Measurements from ENCODE around the gene VAV1. TPM values are rescaled to one million over a fixed set of nuclear protein-coding genes. Genes with fewer than 3 reads are reported as not detected.
A peak's percentile ranks its signal among the peaks of the same experiment; 100 is the strongest.
"Not testable (repeated sequence)": the region's sequence is repeated elsewhere in the genome, so short reads cannot be mapped to it uniquely, and the experiment has no call there.

The VAV1 gene
- total RNA-seq, 2 experiments from 2014 or later, result 105 to 107 TPM

DNA sequence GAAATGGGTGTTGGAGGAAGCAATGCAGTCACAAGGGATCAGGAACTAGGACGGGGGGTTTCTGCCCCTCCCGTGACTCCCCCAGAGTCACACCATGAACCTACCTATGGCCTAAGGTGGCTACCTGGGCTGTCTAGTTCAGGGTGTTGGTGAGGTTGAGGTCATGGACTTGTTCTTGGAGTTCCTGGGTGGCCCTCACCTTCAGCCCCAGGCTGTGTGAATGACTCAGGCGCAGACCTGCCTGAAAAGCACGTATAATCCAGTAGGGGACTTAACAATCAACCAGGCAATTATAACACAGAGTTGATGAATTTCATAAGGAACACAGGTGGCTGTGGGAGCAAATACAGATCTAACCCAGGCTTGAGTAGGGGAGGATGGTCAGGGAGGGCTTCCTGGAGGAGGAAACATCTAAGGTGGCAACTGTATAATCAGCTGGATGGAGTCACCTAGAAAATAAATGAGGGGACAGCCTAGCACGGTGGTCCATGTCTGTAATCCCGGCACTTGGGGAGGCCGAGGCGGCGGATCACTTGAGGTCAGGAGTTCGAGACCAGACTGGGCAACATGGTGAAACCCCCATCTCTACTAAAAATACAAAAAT is 89.3 kb downstream of the VAV1 start:
- CTCF ChIA-PET, result interaction anchor here (0.7 to 6.0 kb wide), 6 partner anchors 10 to 344 kb away, joined by 3 to 126 read pairs (median 5); partner anchors contain the start of genes GPR108, SH2D3A and ZNF557
- H3K27ac Mint-ChIP-seq, result peak overlapping the region; percentile 23
- peaks cover 16% of the 10 kb centered on the region for H3K4me1 Mint-ChIP-seq
- DNase-seq, result no peak
- H3K27me3 Mint-ChIP-seq, result no peaks in the 10 kb centered on the region
- H3K4me3 Mint-ChIP-seq, result no peak overlapping the region
- POLR2A ChIA-PET, result interaction anchor here (0.8 to 6.0 kb wide), 3 partner anchors 61 to 345 kb away, joined by 3 to 44 read pairs (median 14); partner anchors contain the start of genes GPR108 and TRIP10
- H3K9me3 Mint-ChIP-seq, result no peaks in the 10 kb centered on the region
- H3K36me3 Mint-ChIP-seq (ENCODE audit: low read depth), result peaks cover 8% of the 10 kb centered on the region

DNA sequence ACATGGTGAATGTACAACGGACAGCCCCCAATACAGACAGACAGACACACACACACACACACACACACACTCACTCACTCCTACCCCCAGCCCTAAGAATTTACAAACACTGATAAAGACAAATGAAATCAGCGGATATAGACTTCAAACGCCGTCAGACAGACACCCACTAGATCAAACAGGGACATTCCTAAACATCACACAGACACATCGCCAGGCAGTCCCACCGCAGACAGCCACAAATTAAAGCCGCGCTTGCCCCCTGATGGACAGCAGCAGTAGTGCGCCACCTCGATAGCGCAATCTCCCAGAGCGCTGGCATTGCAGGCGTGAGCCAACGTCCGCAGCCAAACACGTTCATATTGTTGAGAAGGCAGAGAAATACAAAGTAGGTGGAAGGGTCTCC is 90.2 kb downstream of the VAV1 start:
- Mint-ChIP-seq H3K9me3 (no peaks in the 10 kb centered on the region), H3K4me1 (peaks cover 16% of the 10 kb centered on the region), H3K4me3 (peak overlapping the region; percentile 77), H3K27ac (peak overlapping the region; percentile 67), H3K27me3 (no peaks in the 10 kb centered on the region), H3K36me3 (ENCODE audit: low read depth) (no peaks in the 10 kb centered on the region)
- ChIA-PET CTCF (interaction anchor here (0.7 to 6.0 kb wide), 20 partner anchors 11 to 345 kb away, joined by 3 to 126 read pairs (median 4); partner anchors contain the start of genes GPR108, SH2D3A, VAV1 and ZNF557), POLR2A (interaction anchor here (0.8 to 6.0 kb wide), 6 partner anchors 62 to 381 kb away, joined by 3 to 44 read pairs (median 8); partner anchors contain the start of genes DENND1C, GPR108, TRIP10 and VAV1)
- DNase-seq, result peak; percentile 92

DNA sequence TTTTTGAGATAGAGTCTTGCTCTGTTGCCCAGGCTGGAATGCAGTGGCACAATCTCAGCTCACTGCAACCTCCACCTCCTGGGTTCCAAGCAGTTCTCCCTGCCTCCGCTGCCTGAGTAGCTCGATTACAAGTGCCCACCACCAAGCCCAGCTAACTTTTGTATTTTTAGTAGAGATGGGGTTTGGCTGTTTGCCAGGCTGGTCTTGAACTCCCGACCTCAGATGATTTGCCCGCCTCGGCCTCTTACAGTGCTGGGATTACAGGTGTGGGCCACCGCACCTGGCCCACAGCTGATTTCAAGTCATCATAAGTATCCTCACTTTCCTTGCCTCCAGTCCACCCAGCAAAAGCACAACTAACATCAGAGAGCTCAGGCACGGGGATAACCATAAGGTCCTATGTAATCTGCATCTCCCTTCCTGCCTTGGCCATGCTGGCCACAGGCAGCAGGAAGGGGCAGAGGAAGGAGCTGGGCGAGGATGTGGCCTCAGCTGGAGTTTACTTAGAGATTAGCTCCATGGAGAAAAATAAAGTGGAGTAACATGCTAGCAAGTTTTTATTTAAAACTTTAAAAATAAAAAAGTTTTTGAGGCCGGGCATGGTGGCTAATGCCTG is 91.9 kb downstream of the VAV1 start:
- POLR2A ChIA-PET, result interaction anchor here (1.1 to 6.0 kb wide), 7 partner anchors 92 to 383 kb away, joined by 3 to 44 read pairs (median 5); partner anchors contain the start of genes DENND1C, GPR108, TRIP10 and VAV1
- peaks cover 16% of the 10 kb centered on the region for H3K4me1 Mint-ChIP-seq
- no peaks in the 10 kb centered on the region for H3K27me3 Mint-ChIP-seq
- no peak overlapping the region for H3K27ac Mint-ChIP-seq
- no peaks in the 10 kb centered on the region for H3K9me3 Mint-ChIP-seq
- H3K4me3 Mint-ChIP-seq, result no peak overlapping the region
- no peaks in the 10 kb centered on the region for H3K36me3 Mint-ChIP-seq (ENCODE audit: low read depth)
- CTCF ChIA-PET, result interaction anchor here (0.8 to 6.0 kb wide), 21 partner anchors 26 to 440 kb away, joined by 3 to 126 read pairs (median 5); partner anchors contain the start of genes GPR108, KHSRP and VAV1
- no peak for DNase-seq

DNA sequence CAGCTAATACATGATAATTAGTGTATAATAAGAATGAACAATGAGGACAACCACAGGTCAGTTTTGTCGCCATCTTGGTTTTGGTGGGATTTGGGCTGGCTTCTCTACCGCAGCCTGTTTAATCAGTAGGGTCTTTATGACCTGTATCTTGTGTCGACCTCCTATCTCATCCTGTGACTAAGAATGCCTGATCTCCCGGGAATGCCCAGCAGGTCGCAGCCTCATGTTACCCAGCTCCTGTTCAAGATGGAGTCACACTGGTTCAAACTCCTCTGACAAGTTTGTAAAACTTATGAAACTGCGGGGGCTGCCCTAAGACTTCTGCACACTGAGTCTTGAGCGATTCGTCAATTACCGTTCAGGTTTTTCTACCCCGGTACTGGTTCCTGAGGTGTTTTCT is 93.3 kb downstream of the VAV1 start:
- no peaks in the 10 kb centered on the region for H3K36me3 Mint-ChIP-seq (ENCODE audit: low read depth)
- CTCF ChIA-PET, result interaction anchor here (1.5 to 6.0 kb wide), 3 partner anchors 93 to 190 kb away, joined by 3 to 126 read pairs (median 3); partner anchors contain the start of genes GPR108 and VAV1
- H3K4me3 Mint-ChIP-seq, result no peak overlapping the region
- H3K27me3 Mint-ChIP-seq, result no peaks in the 10 kb centered on the region
- POLR2A ChIA-PET, result interaction anchor here (0.6 kb wide), 1 partner anchor 341 kb away, joined by 3 read pairs; no protein-coding TSS in a partner anchor
- no peak for DNase-seq
- H3K9me3 Mint-ChIP-seq, result no peaks in the 10 kb centered on the region
- H3K4me1 Mint-ChIP-seq, result peaks cover 16% of the 10 kb centered on the region
- no peak overlapping the region for H3K27ac Mint-ChIP-seq

DNA sequence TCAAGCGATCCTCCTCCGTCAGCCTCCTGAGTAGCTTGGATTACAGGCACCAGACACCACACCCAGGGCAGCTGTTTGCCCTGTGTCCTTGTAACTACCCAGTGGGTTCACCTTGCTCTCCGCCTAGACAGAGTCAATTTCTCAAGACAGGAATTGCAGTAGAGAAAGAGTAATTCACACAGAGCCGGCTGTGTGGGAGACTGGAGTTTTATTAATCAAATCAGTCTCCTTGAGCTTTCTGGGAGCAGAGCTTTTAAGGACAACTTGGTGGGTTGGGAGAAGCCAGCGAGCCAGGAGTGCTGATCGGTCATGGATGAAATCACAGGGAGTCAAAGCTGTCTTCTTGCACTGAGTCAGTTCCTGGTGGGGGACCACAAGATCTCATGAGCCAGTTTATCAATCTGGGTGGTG is 94.2 kb downstream of the VAV1 start:
- Mint-ChIP-seq H3K9me3 (no peaks in the 10 kb centered on the region), H3K27me3 (no peaks in the 10 kb centered on the region), H3K36me3 (ENCODE audit: low read depth) (peaks cover 3% of the 10 kb centered on the region), H3K27ac (no peak overlapping the region), H3K4me3 (no peak overlapping the region), H3K4me1 (peaks cover 12% of the 10 kb centered on the region)
- ChIA-PET POLR2A (interaction anchor here (1.2 kb wide), 1 partner anchor 131 kb away, joined by 3 read pairs; no protein-coding TSS in a partner anchor), CTCF (interaction anchor here (0.6 to 1.8 kb wide), 3 partner anchors 17 to 191 kb away, joined by 3 read pairs; partner anchors contain the start of gene VAV1)
- DNase-seq, result no peak

DNA sequence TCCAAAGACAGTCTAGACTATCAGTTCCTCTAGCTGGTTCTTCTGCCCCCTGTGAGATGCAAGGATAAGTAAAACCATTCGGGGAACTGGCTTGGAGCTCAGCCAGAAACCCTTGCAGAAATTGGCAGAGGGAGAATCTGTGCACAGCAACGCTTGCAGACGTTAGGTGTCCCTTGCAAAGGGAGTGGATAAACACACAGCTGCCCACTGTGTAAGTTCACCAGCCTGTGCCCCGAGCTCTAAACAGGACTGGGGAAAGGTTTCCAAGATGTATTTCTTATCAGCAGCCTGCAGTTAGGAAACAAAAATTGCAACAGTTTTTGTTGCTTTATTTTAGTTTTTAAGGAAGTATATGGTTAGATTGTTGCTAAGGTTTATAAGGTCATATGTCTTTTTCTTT is 95.8 kb downstream of the VAV1 start:
- no peaks in the 10 kb centered on the region for H3K27me3 Mint-ChIP-seq
- peaks cover 3% of the 10 kb centered on the region for H3K36me3 Mint-ChIP-seq (ENCODE audit: low read depth)
- H3K4me1 Mint-ChIP-seq, result peaks cover 4% of the 10 kb centered on the region
- H3K9me3 Mint-ChIP-seq, result no peaks in the 10 kb centered on the region
- H3K27ac Mint-ChIP-seq, result no peak overlapping the region
- ChIA-PET POLR2A (no interaction called here), CTCF (interaction anchor here (0.6 to 1.6 kb wide), 2 partner anchors 121 to 130 kb away, joined by 3 to 4 read pairs; no protein-coding TSS in a partner anchor)
- DNase-seq, result no peak
- no peak overlapping the region for H3K4me3 Mint-ChIP-seq

DNA sequence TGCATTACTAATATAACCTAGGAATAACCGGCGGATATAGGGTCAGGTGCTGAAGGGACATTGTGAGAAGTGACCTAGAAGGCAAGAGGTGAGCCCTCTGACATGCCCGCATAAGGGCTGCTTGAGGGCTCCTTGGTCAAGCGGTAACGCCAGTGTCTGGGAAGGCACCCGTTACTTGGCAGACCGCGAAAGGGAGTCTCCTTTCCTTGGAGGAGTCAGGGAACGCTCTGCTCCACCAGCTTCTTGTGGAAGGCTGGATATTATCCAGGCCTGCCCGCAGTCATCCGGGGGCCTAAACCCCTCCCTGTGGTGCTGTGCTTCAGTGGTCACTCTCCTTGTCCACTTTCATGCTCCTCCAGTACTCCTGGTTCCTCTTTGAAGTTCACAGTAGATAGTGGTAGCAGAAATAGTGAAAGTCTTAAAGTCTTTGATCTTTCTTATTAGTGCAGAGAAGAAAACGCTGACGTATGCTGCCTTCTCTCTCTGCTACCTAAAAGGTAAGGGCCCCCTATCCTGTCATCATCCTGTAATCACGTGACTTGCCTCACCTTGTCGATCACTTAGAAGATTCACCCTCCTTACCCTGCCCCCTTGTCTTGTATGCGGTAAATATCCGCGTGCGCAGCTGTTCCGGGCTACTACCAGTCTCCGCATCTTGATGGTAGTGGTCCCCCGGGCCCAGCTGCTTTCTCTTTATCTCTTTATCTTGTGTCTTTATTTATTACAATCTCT is 96.8 kb downstream of the VAV1 start:
- H3K4me3 Mint-ChIP-seq; DNase-seq; H3K9me3 Mint-ChIP-seq; H3K27ac Mint-ChIP-seq; H3K27me3 Mint-ChIP-seq; POLR2A ChIA-PET; H3K4me1 Mint-ChIP-seq; H3K36me3 Mint-ChIP-seq (ENCODE audit: low read depth): not testable (repeated sequence)
- CTCF ChIA-PET, result interaction anchor here (1.6 kb wide), 1 partner anchor 131 kb away, joined by 4 read pairs; no protein-coding TSS in a partner anchor

DNA sequence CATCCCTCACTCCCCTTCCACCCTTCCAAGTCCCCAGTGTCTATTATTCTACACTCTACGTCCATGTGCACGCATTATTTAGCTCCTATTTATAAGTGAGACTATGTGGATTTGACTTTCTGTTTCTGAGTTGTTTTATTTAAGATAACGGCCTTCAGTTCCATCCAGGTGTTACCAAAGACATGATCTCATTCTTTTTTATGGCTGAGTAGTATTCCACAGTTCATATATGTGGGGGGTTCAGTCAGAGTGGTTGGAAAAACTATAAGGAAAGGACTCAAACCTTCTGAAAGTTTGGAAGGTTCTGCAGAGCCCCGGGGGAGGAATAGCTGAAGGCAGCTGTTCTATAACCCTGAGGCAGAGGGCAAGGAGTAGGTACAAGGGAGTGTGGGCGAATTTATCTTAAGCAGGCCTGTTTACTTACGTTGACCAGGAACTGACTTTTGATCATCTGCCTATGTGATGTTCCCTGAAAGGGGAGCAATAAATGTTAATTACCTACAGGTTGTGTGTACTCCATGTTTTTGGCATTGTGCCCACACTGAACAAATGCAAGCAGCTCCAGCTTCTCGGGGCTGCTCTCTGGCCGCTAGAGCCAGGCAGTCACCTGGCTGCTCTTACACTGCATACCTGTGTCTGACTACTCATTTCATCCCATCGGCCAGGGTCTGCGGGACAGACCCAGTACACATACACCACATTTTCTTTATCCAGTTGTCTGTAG is 101.4 kb downstream of the VAV1 start:
- POLR2A ChIA-PET, result no interaction called here

DNA sequence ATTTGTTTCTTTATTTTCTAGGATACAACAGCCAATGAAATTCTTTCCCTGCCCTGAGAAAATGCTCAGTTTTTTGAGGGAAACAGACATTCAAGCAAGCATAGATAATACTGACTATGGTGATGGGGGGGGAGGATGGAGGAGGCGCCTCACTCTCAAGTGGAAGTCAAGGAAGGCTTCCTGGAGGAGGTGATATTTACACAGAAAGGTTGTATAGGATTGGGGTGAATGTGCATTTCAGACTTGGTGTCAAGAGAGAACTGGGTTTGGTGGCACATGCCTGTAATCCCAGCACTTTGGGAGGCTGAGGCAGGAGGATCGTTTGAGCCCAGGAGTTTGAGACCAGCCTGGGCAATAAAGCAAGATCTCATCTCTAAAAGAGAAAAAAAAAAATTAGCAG is 102.7 kb downstream of the VAV1 start:
- Mint-ChIP-seq H3K27ac (no peak overlapping the region), H3K9me3 (no peaks in the 10 kb centered on the region), H3K27me3 (no peaks in the 10 kb centered on the region), H3K4me3 (no peak overlapping the region), H3K4me1 (no peaks in the 10 kb centered on the region), H3K36me3 (ENCODE audit: low read depth) (peaks cover 3% of the 10 kb centered on the region)
- ChIA-PET CTCF (interaction anchor here (1.2 to 1.3 kb wide), 2 partner anchors 10 to 12 kb away, joined by 3 read pairs; no protein-coding TSS in a partner anchor), POLR2A (no interaction called here)
- DNase-seq, result no peak

More for the DNA sequence above, 101.4 kb downstream of the VAV1 start:
- no peak overlapping the region for H3K4me3 Mint-ChIP-seq
- no peak for DNase-seq
- H3K27me3 Mint-ChIP-seq, result no peaks in the 10 kb centered on the region
- H3K4me1 Mint-ChIP-seq, result no peaks in the 10 kb centered on the region
- CTCF ChIA-PET, result no interaction called here
- H3K9me3 Mint-ChIP-seq, result no peaks in the 10 kb centered on the region
- H3K27ac Mint-ChIP-seq, result no peak overlapping the region
- H3K36me3 Mint-ChIP-seq (ENCODE audit: low read depth), result peaks cover 3% of the 10 kb centered on the region

DNA sequence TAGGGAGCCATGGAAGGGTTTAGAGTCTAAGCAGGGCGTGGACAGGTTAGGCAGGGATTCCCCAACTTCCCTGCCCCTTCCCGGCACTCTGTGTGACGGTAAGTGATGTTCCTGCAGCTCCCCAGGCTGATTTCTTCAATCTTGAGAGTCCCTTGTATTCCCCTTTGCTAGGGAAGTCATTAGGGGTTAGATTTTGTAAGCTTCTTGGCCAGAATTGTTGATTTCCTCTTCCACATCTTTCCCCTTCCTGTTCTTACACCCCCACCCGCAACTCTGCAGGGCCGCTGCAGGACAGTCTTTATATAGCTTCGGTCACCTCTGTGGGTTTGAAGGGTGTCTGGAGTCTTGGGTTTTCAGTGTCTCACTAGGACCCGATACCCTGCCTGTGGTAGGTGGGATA is 104.2 kb downstream of the VAV1 start:
- H3K4me1 Mint-ChIP-seq, result no peaks in the 10 kb centered on the region
- ChIA-PET CTCF (no interaction called here), POLR2A (no interaction called here)
- DNase-seq, result no peak
- no peaks in the 10 kb centered on the region for H3K27me3 Mint-ChIP-seq
- no peak overlapping the region for H3K4me3 Mint-ChIP-seq
- H3K36me3 Mint-ChIP-seq (ENCODE audit: low read depth), result no peaks in the 10 kb centered on the region
- no peaks in the 10 kb centered on the region for H3K9me3 Mint-ChIP-seq
- no peak overlapping the region for H3K27ac Mint-ChIP-seq

DNA sequence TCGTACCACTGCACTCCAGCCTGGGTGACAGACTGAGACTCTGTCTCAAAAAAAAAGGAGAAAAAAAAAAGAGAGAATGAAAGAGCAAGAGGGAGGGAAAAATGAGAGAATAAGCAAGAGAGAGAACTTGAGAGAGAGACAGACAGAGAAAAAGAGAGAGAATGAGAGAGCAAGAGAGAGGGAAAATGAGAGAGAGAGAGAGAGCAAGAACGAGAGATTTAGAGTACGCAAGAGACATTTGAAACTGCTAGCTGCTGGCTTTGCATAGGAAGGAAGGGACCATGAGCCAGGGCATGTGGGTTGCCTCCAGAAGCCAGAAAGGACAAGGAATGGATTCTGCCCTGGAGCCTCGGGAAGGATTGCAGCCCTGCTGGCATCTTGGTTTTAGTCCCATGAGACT is 105.3 kb downstream of the VAV1 start:
- DNase-seq, result no peak
- POLR2A ChIA-PET, result no interaction called here
- Mint-ChIP-seq H3K4me1 (no peaks in the 10 kb centered on the region), H3K36me3 (ENCODE audit: low read depth) (no peaks in the 10 kb centered on the region), H3K27ac (no peak overlapping the region), H3K27me3 (no peaks in the 10 kb centered on the region), H3K4me3 (no peak overlapping the region), H3K9me3 (no peaks in the 10 kb centered on the region)
- CTCF ChIA-PET, result no interaction called here

DNA sequence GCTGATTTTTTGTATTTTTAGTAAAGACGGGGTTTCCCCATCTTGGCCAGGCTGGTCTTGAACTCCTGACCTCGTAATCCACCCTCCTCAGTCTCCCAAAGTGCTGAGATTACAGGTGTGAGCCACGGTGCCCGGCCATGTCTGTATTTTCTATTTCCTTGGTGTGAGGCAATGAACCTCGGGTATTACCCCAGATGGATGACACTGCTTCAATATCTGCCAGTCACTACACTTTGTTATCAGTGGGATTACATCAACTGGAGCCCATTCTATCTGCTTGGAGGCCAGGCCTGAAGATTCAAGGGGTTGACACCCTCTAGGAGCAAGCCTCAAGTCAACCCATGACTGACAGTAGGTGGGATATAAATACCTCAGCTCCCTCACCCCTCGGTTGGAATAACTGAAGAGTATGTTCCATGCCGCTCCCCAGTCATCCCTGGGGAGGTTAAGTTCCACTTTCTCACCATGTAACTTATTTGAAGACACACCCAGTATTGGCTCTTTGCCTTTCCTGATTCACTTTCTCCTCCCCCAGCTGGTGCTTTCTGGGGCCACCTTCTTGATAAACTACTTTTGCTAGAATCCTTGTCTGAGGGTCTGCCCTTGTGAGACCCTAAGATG is 113.9 kb downstream of the VAV1 start:
- Mint-ChIP-seq H3K4me3 (no peak overlapping the region), H3K9me3 (peaks cover 15% of the 10 kb centered on the region), H3K27me3 (peaks cover 3% of the 10 kb centered on the region), H3K36me3 (ENCODE audit: low read depth) (peaks cover 12% of the 10 kb centered on the region), H3K27ac (no peak overlapping the region), H3K4me1 (peaks cover 33% of the 10 kb centered on the region)
- no peak for DNase-seq
- ChIA-PET CTCF (no interaction called here), POLR2A (no interaction called here)

Data from activated CD4-positive, alpha-beta memory T cell treated with anti-CD3 and anti-CD28 coated beads, Interleukin-2, amount 10 ng/mL, durations not matched to agents 7 days and 5 days (primary cell).